IPS DF 4.7 (cell line): ENCODE data around the gene CSNK1D.

Source experiments
- DNase-seq: peaks from one replicate; pipeline ENCODE4 v3.0.0-alpha.2; 2013; ENCODE audit warnings: low spot score; ENCODE audit errors: extremely low read depth

The CSNK1D gene

DNA sequence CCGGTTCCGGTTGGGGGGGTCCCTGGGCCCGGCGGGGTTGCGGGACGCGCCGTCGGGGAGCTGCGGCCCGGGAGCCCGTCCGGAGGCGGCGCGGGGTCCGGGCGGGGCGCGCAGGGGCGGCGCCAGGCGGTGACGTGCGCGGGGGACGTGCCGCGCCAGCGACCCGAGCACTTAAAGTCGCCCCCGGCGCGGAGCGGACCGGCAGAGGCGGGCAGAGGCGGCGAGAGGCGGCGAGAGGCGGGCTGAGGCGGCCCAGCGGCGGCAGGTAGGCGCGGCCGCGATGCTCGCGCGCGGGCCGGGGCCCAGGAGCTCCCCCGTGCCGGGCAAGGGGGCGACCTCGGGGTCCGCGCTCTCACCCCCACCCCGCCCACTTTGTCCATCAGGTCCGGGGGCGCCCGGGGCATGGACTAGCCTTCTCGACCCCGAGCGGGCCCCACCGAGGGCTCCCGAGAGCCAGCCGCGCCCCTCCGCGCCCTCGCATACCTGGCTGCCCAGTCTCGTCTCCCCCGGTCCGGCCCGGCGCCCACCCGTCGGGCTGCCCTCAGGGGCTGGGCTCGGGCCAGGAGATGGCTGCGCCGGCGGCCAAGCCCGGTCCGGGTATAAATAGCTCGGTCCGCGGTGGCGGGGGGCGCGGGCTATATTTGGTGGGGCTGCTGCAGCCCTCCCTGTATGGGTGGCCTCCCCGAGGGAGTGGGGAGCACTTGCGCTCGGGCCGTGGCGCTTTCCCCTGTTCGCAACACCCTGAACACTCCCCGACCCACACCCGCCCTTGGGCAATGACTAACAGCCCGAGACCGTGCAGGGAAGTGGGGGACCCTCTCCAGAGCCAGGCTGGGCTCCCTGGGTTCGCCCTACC, 44.4 kb downstream of the CSNK1D start, which contains the start of gene SLC16A3:
SLC16A3 (plus strand) TSS at position 201 of the 856 bp plus-strand sequence. CDS start 6,967 bp downstream, outside the sequence.
- no peak for DNase-seq

GRCh38 chr17:82228278-82228841, 45.1 kb downstream of the CSNK1D start:
- DNase-seq: no peak

- DNase-seq: no peak
These were observed 45.7 kb downstream of the CSNK1D start for GRCh38 chr17:82227629-82228277.

- no peak for DNase-seq
These were observed 46.5 kb downstream of the CSNK1D start for GRCh38 chr17:82226809-82227628.

DNA sequence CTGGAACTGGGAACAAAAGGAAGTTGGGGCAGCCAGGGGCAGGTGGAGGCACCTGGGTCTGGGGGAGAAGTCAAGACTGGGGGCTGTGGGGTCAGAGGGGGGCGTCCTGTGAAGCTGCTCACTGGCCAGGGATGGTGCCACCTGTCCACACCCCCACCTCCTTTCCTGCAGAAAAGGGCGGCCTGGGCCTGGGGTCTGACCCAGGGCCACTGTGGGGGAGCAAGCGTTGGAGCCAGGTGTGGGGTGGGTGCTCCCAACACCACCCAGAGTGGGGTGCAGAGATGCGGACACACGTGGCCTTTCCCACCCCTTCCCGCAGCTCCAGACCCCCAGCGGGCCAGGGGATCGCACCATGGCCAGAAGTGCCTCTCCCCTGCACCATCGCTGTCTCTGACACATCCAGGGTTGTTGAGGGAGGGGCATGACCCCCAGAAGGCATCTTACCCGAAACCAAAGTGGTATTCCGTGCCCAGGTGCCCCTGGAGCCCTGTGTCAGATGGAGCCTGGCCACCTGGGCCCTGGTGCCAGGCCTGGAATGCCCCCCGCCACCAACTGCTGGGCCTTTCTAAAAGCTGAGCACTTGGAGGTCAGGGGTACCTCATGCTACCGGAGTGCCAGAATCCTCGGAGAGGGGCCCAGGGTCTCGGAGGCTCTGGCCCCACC, 47.2 kb downstream of the CSNK1D start:
- DNase-seq: no peak

DNA sequence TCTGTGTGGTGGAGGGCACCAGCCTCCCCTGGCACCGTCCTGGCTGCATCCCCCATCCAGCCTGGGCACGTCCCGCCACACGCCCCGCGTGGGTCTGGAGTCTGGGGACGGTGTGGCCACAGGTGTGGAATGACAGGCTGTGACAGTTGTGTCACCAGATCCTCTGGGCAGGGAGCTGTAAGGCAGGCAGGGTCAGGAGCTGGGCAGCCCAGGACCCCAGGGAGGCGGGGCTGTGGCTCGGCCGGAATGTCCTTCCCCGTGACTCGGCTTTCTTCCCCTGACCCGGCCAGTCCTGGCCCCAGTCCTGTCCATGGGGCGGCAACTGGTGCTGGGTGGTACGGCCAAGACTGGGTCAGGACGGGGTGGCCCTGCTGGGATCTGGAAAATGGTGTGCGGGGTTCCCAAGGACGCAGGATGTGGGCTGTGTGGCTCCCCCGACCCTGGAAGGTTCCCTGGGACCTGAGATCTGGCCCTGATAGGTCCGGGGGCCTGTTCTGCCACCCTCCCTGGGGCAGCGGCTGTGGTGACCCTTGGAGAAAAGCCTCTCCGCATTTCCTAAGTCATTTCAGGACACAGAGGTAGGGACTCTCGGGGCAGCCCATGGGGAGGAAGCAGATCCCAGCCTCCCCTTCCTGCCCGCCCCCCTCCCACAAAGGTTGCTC, 48.0 kb downstream of the CSNK1D start:
- DNase-seq: no peak

- DNase-seq: no peak
These were observed 48.8 kb downstream of the CSNK1D start for GRCh38 chr17:82224666-82225065.

DNA sequence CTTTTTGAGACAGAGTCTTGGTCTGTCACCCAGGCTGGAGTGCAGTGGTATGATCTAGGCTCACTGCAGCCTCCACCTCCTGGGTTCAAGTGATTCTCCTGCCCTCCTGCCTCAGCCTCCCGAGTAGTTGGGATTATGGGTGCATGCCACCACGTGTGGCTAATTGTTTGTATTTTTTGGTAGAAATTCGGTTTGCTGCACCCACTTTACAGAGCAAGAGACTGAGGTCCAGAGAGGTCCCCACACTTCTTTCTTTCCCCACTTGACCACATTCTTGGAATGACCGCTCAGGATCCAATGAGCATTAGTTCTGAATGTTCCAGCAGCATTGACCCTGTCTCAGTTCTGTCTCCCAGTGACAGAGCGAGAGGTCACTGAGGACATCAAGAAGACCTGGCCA, 50.0 kb downstream of the CSNK1D start:
- no peak for DNase-seq

GRCh38 chr17:82222816-82223215, 50.7 kb downstream of the CSNK1D start:
- no peak for DNase-seq

DNA sequence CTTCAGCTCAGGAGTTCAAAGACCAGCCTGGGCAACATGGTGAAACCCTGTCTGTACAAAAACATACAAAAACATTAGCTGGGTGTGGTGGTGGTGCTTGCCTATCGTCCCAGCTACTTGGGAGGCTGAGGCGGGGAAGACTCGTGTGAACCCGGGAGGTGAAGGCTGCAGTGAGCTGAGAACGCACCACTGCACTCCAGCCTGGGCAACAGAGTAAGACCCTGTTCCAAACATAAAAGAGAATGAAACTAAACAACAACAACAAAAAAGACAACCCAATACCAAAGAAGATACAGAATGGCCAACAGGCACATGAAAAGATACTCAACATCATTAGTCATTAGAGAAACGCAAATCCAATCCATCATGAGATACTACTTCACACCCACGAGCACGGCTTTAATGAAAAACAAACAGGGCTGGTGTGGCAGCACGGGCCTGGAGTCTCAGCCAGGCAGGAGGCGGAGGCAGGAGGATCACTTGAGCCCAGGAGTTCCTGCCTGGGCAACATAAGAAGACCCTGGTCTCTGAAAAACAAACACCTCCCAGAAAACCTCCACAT, 52.1 kb downstream of the CSNK1D start:
- no peak for DNase-seq

DNA sequence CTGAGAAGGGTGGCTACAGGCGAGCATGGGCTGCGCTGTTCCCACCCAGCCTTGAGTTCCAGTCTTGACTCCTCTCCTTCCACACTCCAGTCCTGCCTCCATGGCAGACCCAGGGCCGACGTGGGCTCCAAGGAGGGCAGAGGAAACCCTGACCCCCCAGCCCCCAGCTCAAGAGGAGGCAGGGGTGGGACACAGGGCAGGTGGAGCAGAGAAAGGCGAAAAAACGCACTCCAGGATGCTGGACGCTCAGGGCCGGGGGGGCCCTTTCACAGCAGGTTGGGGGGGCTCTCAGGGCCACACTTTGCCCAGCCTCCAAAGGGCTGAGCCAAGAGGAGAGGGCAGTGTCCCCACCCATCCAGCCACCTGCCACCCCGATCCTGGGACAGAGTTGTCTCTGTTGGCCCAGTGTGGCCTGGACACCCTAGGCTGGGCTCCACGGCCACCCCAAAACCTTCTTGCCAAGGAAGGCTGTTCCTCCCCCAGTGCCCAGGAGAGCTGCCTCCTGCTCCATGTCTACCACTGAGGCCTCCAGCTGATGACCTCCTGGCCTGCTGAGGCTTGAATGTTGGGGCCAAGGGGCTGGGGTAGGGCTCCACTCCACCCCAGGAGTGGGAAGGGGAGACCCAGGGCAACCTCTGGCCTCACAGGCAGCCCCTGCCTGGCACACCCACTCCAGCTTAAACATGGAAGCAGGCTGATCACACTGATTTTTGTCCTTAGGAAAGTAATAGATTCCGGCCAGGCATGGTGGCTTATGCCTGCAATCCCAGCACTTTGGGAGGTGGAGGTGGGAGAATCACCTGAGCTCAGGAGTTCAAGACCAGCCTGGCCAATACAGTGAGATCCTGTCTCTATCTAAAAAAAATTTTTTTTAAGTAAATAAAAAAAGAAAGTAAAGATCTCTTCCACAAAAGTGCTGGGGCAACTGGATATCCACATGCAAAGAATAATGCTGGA, 53.5 kb downstream of the CSNK1D start:
- no peak for DNase-seq

- DNase-seq: no peak
These were observed 54.4 kb downstream of the CSNK1D start for GRCh38 chr17:82219083-82219482.

- DNase-seq: no peak
These were observed 55.0 kb downstream of the CSNK1D start for GRCh38 chr17:82218349-82219075.

DNA sequence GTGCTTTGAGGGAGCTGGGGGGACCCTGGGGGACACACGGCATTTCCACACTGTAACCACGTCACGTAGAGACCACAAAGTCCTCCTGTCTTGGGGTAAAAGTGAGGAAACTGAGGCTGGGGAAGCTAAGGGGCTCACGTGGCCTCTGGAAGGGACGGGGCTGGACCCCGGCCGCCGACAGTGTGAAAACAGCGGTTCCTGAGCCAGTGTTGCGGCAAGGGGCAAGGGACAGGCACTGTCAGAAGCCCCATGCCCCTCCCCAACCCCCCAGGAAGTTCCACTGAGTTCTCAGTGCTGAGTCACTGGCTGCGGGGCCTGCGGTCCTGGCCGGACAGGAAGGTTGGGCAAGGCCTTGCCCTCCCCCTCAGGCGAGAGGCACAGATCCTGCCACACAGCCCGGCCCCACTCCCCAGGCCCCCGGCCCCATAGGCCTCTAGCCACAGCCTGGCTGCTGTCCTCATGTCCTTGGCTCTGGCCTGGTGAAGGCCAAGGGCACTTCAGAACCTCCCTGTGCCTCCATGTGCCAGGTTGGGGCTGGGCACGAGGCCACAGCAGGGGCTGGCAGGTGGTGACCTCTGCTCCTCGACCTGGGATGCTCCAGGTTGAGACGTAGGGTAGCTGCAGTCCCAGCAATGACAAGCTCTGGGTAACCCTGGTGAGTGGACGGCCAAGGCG, 55.8 kb downstream of the CSNK1D start:
- no peak for DNase-seq

DNA sequence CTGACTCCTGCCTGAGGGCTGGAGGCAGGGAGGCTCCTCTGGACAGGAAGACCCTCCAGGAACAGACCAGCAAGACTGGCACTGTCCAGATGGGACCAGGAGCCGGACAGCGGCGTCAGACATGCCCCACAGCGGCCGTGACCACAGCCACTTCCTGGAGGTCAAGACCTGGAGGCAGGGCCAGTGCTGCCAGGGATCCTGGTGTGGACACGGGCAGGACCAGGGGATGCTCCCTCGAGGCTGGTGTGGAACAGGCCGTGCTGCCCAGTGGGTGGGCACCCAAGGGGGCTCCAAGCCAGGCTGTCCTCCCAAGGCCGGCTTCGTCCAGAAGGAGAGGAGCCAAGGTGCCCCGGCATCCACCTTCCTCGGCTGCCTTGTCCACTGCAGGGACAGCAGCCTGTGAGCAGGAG, 56.4 kb downstream of the CSNK1D start:
- DNase-seq: no peak

- no peak for DNase-seq
These were observed 57.0 kb downstream of the CSNK1D start for GRCh38 chr17:82216301-82217119.

- DNase-seq: no peak
These were observed 57.6 kb downstream of the CSNK1D start for GRCh38 chr17:82215972-82216300.
